Activated naive CD4-positive, alpha-beta T cell treated with anti-CD3 and anti-CD28 coated beads, Interleukin-2, amount 50 U/mL, for 24 hours (primary cell): ENCODE results near the gene C4orf51.
"Not testable (repeated sequence)": the region's sequence is repeated elsewhere in the genome, so short reads cannot be mapped to it uniquely, and the experiment has no call there.

ENCODE experiments used
- H3K27ac Mint-ChIP-seq: one replicate; pipeline ENCODE4 v1.8.0; 2021; ENCODE audit warnings: mild to moderate bottlenecking, mixed read lengths
- H3K27me3 Mint-ChIP-seq: one replicate; pipeline ENCODE4 v1.8.0; 2021; ENCODE audit warnings: mixed read lengths
- H3K36me3 Mint-ChIP-seq: one replicate; pipeline ENCODE4 v1.8.0; 2021; ENCODE audit warnings: mixed read lengths
- H3K4me1 Mint-ChIP-seq: one replicate; pipeline ENCODE4 v1.8.0; 2021; ENCODE audit warnings: mixed read lengths
- H3K4me3 Mint-ChIP-seq: one replicate; pipeline ENCODE4 v1.8.0; 2021; ENCODE audit warnings: mild to moderate bottlenecking, mixed read lengths
- H3K9me3 Mint-ChIP-seq: one replicate; pipeline ENCODE4 v1.8.0; 2021; ENCODE audit warnings: mixed read lengths

The C4orf51 gene

GRCh38 chr4:145679991-145680455 lies at the start of gene C4orf51:
C4orf51 (plus strand) TSS chr4:145680146; CDS start chr4:145680204, 58 bp downstream.
- Mint-ChIP-seq H3K9me3 (peaks cover under 1% of the 10 kb centered on the region), H3K4me1 (no peaks in the 10 kb centered on the region), H3K27ac (no peak within 1 kb of the TSS), H3K36me3 (no peaks in the 10 kb centered on the region), H3K27me3 (peaks cover 10% of the 10 kb centered on the region), H3K4me3 (no peak within 1 kb of the TSS)

DNA sequence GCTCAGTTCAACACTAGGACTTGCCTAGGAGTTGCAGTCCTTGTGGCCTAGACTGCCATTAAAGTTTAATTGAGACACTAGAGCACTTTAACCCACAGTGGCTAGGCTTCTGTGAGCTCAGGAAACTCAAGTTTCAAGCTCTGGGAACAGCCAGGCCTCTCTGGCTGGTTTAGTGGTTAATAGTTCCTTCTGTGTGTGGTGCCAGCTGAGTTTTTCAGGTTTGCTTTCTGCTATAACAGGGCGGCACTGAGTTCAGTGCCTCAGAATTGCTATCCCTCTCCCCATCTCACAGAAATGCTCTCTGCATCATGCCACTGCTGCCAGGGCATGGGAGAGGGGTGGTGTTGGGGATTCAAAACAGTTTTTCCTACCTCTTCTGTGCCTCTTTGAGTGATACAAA lies 44.8 kb upstream of the C4orf51 start:
- H3K9me3 Mint-ChIP-seq, result no peaks in the 10 kb centered on the region
- no peak overlapping the region for H3K27ac Mint-ChIP-seq
- no peaks in the 10 kb centered on the region for H3K27me3 Mint-ChIP-seq
- H3K36me3 Mint-ChIP-seq, result peaks cover 19% of the 10 kb centered on the region
- H3K4me1 Mint-ChIP-seq, result peaks cover 37% of the 10 kb centered on the region
- no peak overlapping the region for H3K4me3 Mint-ChIP-seq

DNA sequence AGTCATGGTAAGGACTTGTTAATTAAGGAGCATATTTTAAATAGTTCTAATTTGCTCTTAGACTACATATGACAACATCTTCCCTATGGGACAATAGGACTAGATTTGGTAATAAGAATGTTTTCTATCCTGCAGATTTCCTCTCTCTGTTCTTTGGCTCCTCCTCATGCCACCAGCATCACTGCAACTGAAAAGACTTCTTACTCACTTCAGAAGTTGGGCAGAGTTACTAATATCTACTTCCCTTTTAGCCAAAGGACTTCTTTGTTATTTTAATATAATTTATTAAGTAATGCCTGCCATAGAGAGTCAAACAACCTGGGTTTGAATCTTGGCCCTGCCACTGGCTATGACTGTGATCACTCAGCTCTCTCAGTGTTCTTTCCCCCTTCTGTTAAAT lies 44.3 kb upstream of the C4orf51 start:
- no peak overlapping the region for H3K4me3 Mint-ChIP-seq
- H3K4me1 Mint-ChIP-seq, result peaks cover 33% of the 10 kb centered on the region
- peaks cover 17% of the 10 kb centered on the region for H3K36me3 Mint-ChIP-seq
- H3K27me3 Mint-ChIP-seq, result no peaks in the 10 kb centered on the region
- H3K9me3 Mint-ChIP-seq, result no peaks in the 10 kb centered on the region
- H3K27ac Mint-ChIP-seq, result no peak overlapping the region

- Mint-ChIP-seq H3K27me3 (no peaks in the 10 kb centered on the region), H3K4me3 (no peak overlapping the region), H3K4me1 (peaks cover 20% of the 10 kb centered on the region), H3K27ac (no peak overlapping the region), H3K36me3 (peaks cover 27% of the 10 kb centered on the region), H3K9me3 (no peaks in the 10 kb centered on the region)
Measured at GRCh38 chr4:145639186-145639698, 40.7 kb upstream of the C4orf51 start.

GRCh38 chr4:145640236-145640635 lies 39.7 kb upstream of the C4orf51 start:
- H3K9me3 Mint-ChIP-seq, H3K27me3 Mint-ChIP-seq, H3K4me3 Mint-ChIP-seq, H3K27ac Mint-ChIP-seq: not testable (repeated sequence)
- Mint-ChIP-seq H3K4me1 (peaks cover 18% of the 10 kb centered on the region), H3K36me3 (peaks cover 27% of the 10 kb centered on the region)

GRCh38 chr4:145643295-145643694 lies 36.7 kb upstream of the C4orf51 start:
- Mint-ChIP-seq H3K4me1 (peaks cover 7% of the 10 kb centered on the region), H3K9me3 (no peaks in the 10 kb centered on the region), H3K27ac (no peak overlapping the region), H3K27me3 (no peaks in the 10 kb centered on the region), H3K4me3 (no peak overlapping the region), H3K36me3 (peaks cover 40% of the 10 kb centered on the region)

GRCh38 chr4:145644699-145645098 lies 35.2 kb upstream of the C4orf51 start:
- peaks cover 37% of the 10 kb centered on the region for H3K36me3 Mint-ChIP-seq
- H3K4me3 Mint-ChIP-seq, result no peak overlapping the region
- peaks cover 7% of the 10 kb centered on the region for H3K4me1 Mint-ChIP-seq
- H3K9me3 Mint-ChIP-seq, result no peaks in the 10 kb centered on the region
- H3K27me3 Mint-ChIP-seq, result no peaks in the 10 kb centered on the region
- no peak overlapping the region for H3K27ac Mint-ChIP-seq

GRCh38 chr4:145656156-145656555 lies 23.8 kb upstream of the C4orf51 start:
- no peak overlapping the region for H3K4me3 Mint-ChIP-seq
- H3K9me3 Mint-ChIP-seq, result peaks cover 13% of the 10 kb centered on the region
- no peak overlapping the region for H3K27ac Mint-ChIP-seq
- peaks cover 62% of the 10 kb centered on the region for H3K36me3 Mint-ChIP-seq
- no peaks in the 10 kb centered on the region for H3K4me1 Mint-ChIP-seq
- no peaks in the 10 kb centered on the region for H3K27me3 Mint-ChIP-seq

- no peaks in the 10 kb centered on the region for H3K27me3 Mint-ChIP-seq
- no peak overlapping the region for H3K27ac Mint-ChIP-seq
- H3K36me3 Mint-ChIP-seq, result peaks cover 56% of the 10 kb centered on the region
- no peak overlapping the region for H3K4me3 Mint-ChIP-seq
- H3K9me3 Mint-ChIP-seq, result peaks cover 31% of the 10 kb centered on the region
- H3K4me1 Mint-ChIP-seq, result no peaks in the 10 kb centered on the region
Measured at GRCh38 chr4:145660064-145660463, 19.9 kb upstream of the C4orf51 start.

DNA sequence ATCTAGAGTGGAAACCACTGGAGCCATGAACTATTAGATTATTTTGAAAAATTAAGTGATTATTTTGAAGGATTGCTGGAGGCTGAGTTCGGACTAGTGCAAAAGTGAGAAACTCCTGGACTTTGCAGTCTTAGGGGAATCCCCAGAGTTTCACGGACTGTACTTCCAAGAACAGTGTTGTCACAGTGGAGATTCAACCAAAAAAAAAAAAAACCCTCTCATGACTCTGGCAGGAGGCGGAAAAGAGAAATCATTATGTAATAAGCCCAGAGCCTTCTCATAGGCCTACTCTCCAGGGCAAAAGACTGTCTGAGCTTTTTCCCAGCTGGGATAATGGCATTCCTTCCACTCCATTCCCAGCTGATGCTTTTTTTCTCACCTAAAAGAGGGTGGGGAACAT lies 16.8 kb upstream of the C4orf51 start:
- peaks cover 28% of the 10 kb centered on the region for H3K36me3 Mint-ChIP-seq
- H3K27me3 Mint-ChIP-seq, result no peaks in the 10 kb centered on the region
- H3K9me3 Mint-ChIP-seq, result peaks cover 39% of the 10 kb centered on the region
- no peak overlapping the region for H3K27ac Mint-ChIP-seq
- no peaks in the 10 kb centered on the region for H3K4me1 Mint-ChIP-seq
- H3K4me3 Mint-ChIP-seq, result no peak overlapping the region

DNA sequence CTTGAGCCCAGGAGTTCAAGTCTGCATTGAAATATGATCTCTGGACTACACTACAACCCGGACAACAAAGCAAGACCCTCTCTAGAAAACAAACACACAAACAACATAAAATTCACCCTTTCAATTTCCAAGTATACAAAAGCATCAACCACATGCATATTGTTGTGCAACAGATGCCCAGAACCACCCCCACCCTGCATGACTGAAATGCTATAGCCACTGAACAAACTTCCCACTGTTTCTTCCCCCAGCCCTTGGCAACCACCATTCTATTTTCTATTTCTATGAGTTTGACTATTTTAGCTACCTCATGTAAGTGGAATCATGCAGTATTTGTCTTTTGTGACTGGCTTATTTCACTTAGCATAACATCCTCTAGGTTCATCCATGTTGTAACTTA lies 14.2 kb upstream of the C4orf51 start:
- no peak overlapping the region for H3K27ac Mint-ChIP-seq
- peaks cover 26% of the 10 kb centered on the region for H3K9me3 Mint-ChIP-seq
- H3K27me3 Mint-ChIP-seq, result peaks cover 2% of the 10 kb centered on the region
- no peak overlapping the region for H3K4me3 Mint-ChIP-seq
- peaks cover 7% of the 10 kb centered on the region for H3K36me3 Mint-ChIP-seq
- H3K4me1 Mint-ChIP-seq, result no peaks in the 10 kb centered on the region

- H3K4me1 Mint-ChIP-seq, result no peaks in the 10 kb centered on the region
- H3K9me3 Mint-ChIP-seq, result peaks cover 8% of the 10 kb centered on the region
- H3K36me3 Mint-ChIP-seq, result no peaks in the 10 kb centered on the region
- H3K27me3 Mint-ChIP-seq, result peaks cover 2% of the 10 kb centered on the region
- H3K4me3 Mint-ChIP-seq, result no peak overlapping the region
- H3K27ac Mint-ChIP-seq, result no peak overlapping the region
Measured at GRCh38 chr4:145670422-145670821, 9.5 kb upstream of the C4orf51 start.

DNA sequence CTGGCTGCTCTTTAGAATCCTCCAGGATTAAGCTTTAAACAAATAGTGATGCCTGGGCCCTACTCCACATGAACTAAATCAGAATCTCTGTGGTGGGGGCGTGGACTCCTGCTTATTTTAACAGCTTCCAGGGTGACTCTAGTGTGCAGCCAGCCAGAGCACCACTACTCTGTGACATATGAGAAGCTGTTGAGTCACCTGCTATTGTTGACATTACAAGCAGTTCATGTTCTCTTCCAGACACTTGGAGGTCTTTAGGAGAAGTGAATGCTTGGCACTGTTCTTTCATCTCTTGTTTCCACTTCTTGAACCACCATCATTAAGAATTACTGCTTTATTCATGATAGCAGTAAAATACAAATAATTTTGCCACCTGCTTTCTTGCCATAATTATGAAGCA lies 426 bp upstream of the C4orf51 start:
- Mint-ChIP-seq H3K27ac (no peak overlapping the region), H3K36me3 (no peaks in the 10 kb centered on the region), H3K4me1 (no peaks in the 10 kb centered on the region), H3K9me3 (no peaks in the 10 kb centered on the region), H3K27me3 (peaks cover 10% of the 10 kb centered on the region), H3K4me3 (no peak overlapping the region)

- Mint-ChIP-seq H3K4me3 (no peak overlapping the region), H3K27me3 (peaks cover 13% of the 10 kb centered on the region), H3K4me1 (no peaks in the 10 kb centered on the region), H3K27ac (no peak overlapping the region), H3K36me3 (no peaks in the 10 kb centered on the region), H3K9me3 (peaks cover 4% of the 10 kb centered on the region)
Measured at GRCh38 chr4:145680902-145681301, 956 bp downstream of the C4orf51 start.

DNA sequence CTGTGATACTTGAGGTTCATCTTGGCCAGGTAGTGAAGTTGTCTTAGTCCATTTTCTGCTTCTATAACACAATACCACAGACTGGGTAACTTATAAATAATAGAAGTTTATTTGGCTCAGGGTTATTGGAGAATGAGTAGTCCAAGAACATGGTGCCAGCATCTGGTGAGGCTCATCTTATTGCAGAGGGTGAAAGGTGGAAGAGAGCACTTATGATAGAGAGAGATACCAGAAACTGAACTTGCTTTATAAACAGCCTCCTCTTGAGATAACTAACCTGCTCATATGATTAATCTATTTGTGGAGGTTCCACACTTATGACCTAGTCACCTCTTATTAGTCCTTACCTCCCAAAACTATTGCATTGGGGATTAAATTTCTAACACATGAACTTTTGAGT lies 1.6 kb downstream of the C4orf51 start:
- H3K27me3 Mint-ChIP-seq, result peaks cover 13% of the 10 kb centered on the region
- no peaks in the 10 kb centered on the region for H3K36me3 Mint-ChIP-seq
- peaks cover 4% of the 10 kb centered on the region for H3K9me3 Mint-ChIP-seq
- no peak overlapping the region for H3K4me3 Mint-ChIP-seq
- no peaks in the 10 kb centered on the region for H3K4me1 Mint-ChIP-seq
- no peak overlapping the region for H3K27ac Mint-ChIP-seq

DNA sequence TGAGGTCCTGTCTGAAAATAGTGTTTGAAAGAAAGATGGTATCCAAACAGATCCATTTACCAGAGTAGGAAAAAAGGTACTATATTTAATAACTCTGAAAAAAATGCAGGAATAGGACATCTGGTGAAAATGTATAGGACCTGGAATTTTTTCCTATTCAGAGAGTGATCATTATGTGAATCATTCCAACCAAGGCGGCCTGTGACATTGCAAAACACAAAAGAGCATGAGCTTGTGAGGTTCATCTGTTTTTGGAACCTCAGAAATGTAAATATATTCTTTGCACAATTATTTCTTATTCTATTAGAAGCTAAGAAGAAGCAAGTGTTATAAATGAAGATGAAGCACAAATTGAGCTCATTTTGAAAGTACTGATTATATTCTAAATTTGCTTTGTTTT lies 2.0 kb downstream of the C4orf51 start:
- H3K4me3 Mint-ChIP-seq, result no peak overlapping the region
- peaks cover 4% of the 10 kb centered on the region for H3K9me3 Mint-ChIP-seq
- no peaks in the 10 kb centered on the region for H3K36me3 Mint-ChIP-seq
- peaks cover 13% of the 10 kb centered on the region for H3K27me3 Mint-ChIP-seq
- no peaks in the 10 kb centered on the region for H3K4me1 Mint-ChIP-seq
- H3K27ac Mint-ChIP-seq, result no peak overlapping the region

DNA sequence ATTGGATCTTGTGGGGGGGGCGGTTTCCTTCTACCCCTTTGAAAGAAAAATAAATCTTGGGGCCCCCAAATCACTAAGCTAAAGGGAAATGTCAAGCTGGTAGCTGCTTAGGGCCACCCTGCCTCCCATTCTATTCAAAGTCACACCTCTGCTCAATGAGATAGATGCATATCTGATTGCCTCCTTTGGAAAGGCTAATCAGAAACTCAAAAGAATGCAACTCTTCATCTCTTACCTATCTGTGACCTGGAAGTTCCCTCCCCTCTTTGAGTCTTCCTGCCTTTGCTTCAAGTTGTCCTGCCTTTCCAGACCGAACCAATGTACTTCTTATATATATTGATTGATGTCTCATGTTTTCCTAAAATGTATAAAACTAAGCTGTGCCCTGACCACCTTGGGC lies 7.0 kb downstream of the C4orf51 start:
- Mint-ChIP-seq H3K27me3 (peaks cover 6% of the 10 kb centered on the region), H3K27ac (no peak overlapping the region), H3K4me1 (no peaks in the 10 kb centered on the region), H3K9me3 (peaks cover 4% of the 10 kb centered on the region), H3K36me3 (no peaks in the 10 kb centered on the region), H3K4me3 (no peak overlapping the region)
